PC-3 (cell line): ENCODE data around the gene KPNA2. TPM values are rescaled to one million over a fixed set of nuclear protein-coding genes. Genes with fewer than 3 reads are reported as not detected.

Source experiments
- ATAC-seq: fragments of 200-7000 bp; cut with Tn5 transposase; 2 replicates; pipeline ENCODE4 v1.9.1; 2020; ENCODE audit warnings: mild to moderate bottlenecking, moderate library complexity
- BruUV-seq: library from RNA; stranded (reverse); fragments of 400-500 nt; replicated peaks from 2 replicates; lab custom pipeline; 2021; lab: Mats Ljungman, UMichigan
- CTCF ChIA-PET: fragments of 300-600 bp; sonication (Branson Sonifier 250); formaldehyde crosslinking; loops from one replicate; lab custom pipeline; 2022; ENCODE audit warnings: antibody characterized with exemption; lab: Charles Lee
- POLR2A ChIA-PET: fragments of 300-600 bp; sonication (Branson Sonifier 250); formaldehyde crosslinking; loops from one replicate; lab custom pipeline; 2022; ENCODE audit warnings: antibody characterized with exemption; ENCODE audit not compliant: unreplicated experiment; lab: Charles Lee
- DNase-seq: peaks from one replicate; pipeline ENCODE4 v3.0.0-alpha.2; 2015
- H2AFZ ChIP-seq: fragments of 300-600 bp; sonication (generic); 2 replicates; pipeline ENCODE4 v1.6.0; 2016; ENCODE audit warnings: antibody characterized with exemption, low read length
- H3F3A ChIP-seq: fragments of 300-600 bp; sonication (generic); one replicate; pipeline ENCODE4 v1.6.0; 2017; ENCODE audit warnings: antibody characterized with exemption, low read length, control low read depth, mild to moderate bottlenecking; ENCODE audit not compliant: unreplicated experiment
- H3K27ac ChIP-seq: fragments of 300-600 bp; sonication (generic); 2 replicates; pipeline ENCODE4 v1.5.1; 2016; ENCODE audit warnings: mild to moderate bottlenecking, low read length
- H3K27me3 ChIP-seq: fragments of 300-600 bp; sonication (generic); 2 replicates; pipeline ENCODE4 v1.6.1; 2016; ENCODE audit warnings: low read length, mixed read lengths
- H3K36me3 ChIP-seq: fragments of 300-600 bp; sonication (generic); 2 replicates; pipeline ENCODE4 v1.6.1; 2016; ENCODE audit warnings: low read depth, mixed run types, low read length, mixed read lengths
- H3K4me1 ChIP-seq: fragments of 300-600 bp; sonication (generic); 2 replicates; pipeline ENCODE4 v1.5.1; 2016; ENCODE audit warnings: low read length; ENCODE audit not compliant: insufficient read depth
- H3K4me2 ChIP-seq: fragments of 300-600 bp; sonication (generic); 2 replicates; pipeline ENCODE4 v1.6.0; 2016; ENCODE audit warnings: low read length
- H3K4me3 ChIP-seq: fragments of 300-600 bp; sonication (generic); 2 replicates; pipeline ENCODE4 v1.5.1; 2016; ENCODE audit warnings: mild to moderate bottlenecking, low read length, mixed read lengths
- H3K79me2 ChIP-seq: fragments of 300-600 bp; sonication (generic); 2 replicates; pipeline ENCODE4 v1.6.1; 2017; ENCODE audit warnings: low read length, mixed read lengths
- H3K9ac ChIP-seq: fragments of 300-600 bp; sonication (generic); 2 replicates; pipeline ENCODE4 v1.6.0; 2016; ENCODE audit warnings: mild to moderate bottlenecking, low read length
- H3K9me2 ChIP-seq: fragments of 300-600 bp; sonication (generic); replicated peaks from 2 replicates; pipeline ENCODE4 v1.6.1; 2016; ENCODE audit warnings: mixed run types, low read length, mixed read lengths
- H3K9me3 ChIP-seq: fragments of 300-600 bp; sonication (generic); 2 replicates; pipeline ENCODE4 v1.6.1; 2016; ENCODE audit warnings: low read length, mixed read lengths
- H4K20me1 ChIP-seq: fragments of 300-600 bp; sonication (generic); 2 replicates; pipeline ENCODE4 v1.6.1; 2016; ENCODE audit warnings: low read length, mixed read lengths
- EZH2 ChIP-seq: fragments of 300-600 bp; sonication (generic); IDR thresholded peaks from one replicate; pipeline ENCODE4 v1.6.1; 2017; ENCODE audit warnings: antibody characterized with exemption, mild to moderate bottlenecking, low read length; ENCODE audit not compliant: unreplicated experiment
- EZH2phosphoT487 ChIP-seq: fragments of 300-600 bp; sonication (generic); IDR thresholded peaks from 2 replicates; pipeline ENCODE4 v1.6.1; 2018; ENCODE audit warnings: mild to moderate bottlenecking, antibody characterized with exemption, low read length, borderline replicate concordance
- intact Hi-C: fragments of 100-400 bp; cut with micrococcal nuclease; formaldehyde crosslinking; loops from 2 replicates; pipeline ENCODE4 v1.9.0; 2023
- total RNA-seq: library from RNA; depleted of rRNA; stranded (reverse); fragments of >200 nt; gene quantifications from 2 replicates; pipeline ENCODE4 v1.2.3, GENCODE V29; 2014
- TF ChIP-seq, protein P1 (sequence below): fragments of 300-600 bp; sonication (generic); conservative IDR thresholded peaks from 2 replicates; pipeline ENCODE4 v1.5.1; 2017; ENCODE audit warnings: antibody characterized with exemption, low read depth, mild to moderate bottlenecking, low read length

KPNA2 gene
- total RNA-seq, 1 experiment from 2014 or later: 288 TPM

DNA sequence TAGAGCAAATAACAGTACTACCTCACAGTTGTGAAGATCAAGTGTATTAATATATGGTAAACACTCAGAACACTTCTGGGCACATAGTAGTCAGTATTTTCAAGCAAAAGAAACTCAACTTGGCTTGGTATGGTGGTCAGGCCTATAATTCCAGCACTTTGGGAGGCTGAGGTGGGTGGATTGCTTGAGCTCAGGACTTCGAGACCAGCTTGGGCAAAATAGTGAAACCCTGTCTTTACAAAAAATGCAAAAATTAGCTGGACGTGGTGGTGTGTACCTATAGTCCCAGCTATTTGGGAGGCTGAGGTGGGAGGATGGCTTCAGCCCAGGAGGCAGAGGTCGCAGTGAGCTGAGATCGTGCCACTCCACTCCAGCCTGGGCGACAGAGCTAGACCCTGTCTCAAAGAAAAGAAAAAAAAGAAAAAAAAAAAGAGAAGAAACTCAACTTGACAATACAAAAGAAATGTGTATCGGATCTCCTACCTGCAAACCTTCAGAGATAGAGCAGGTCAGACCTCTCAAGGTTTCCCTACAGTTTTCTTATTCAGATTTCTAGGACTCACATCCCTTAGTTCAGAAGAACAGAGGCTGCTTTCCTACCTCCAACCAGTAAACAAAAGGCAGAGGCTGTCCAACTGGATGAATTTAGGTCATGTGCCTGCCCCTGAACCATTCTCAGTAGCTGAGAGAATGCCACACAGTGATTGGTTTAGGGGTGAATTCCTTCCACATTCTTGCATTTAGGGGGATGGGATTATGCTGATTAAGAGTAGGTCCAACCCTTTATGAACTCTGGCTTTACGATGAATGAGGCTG, 1.7 kb upstream of the KPNA2 start:
- Histone ChIP-seq H3K4me3 (no peak overlapping the region), H2AFZ (peak overlapping the region; percentile 38), H3K9me2 (no peaks in the 10 kb centered on the region), H3K79me2 (peaks cover 34% of the 10 kb centered on the region), H3K4me1 (peaks cover 24% of the 10 kb centered on the region), H3K9me3 (no peaks in the 10 kb centered on the region), H3K9ac (no peak overlapping the region), H3K36me3 (peaks cover 27% of the 10 kb centered on the region), H3K27me3 (no peaks in the 10 kb centered on the region), H3K4me2 (peak overlapping the region; percentile 71), H4K20me1 (peaks cover 29% of the 10 kb centered on the region), H3F3A (no peaks in the 10 kb centered on the region), H3K27ac (no peak overlapping the region)
- TF ChIP-seq EZH2 (no peak), EZH2phosphoT487 (no peak)
- TF ChIP-seq, protein P1, sequence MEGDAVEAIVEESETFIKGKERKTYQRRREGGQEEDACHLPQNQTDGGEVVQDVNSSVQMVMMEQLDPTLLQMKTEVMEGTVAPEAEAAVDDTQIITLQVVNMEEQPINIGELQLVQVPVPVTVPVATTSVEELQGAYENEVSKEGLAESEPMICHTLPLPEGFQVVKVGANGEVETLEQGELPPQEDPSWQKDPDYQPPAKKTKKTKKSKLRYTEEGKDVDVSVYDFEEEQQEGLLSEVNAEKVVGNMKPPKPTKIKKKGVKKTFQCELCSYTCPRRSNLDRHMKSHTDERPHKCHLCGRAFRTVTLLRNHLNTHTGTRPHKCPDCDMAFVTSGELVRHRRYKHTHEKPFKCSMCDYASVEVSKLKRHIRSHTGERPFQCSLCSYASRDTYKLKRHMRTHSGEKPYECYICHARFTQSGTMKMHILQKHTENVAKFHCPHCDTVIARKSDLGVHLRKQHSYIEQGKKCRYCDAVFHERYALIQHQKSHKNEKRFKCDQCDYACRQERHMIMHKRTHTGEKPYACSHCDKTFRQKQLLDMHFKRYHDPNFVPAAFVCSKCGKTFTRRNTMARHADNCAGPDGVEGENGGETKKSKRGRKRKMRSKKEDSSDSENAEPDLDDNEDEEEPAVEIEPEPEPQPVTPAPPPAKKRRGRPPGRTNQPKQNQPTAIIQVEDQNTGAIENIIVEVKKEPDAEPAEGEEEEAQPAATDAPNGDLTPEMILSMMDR: no peak
- CTCF ChIA-PET: interaction anchor here (0.5 kb wide), 1 partner anchor 601 kb away, joined by 3 read pairs; no protein-coding TSS in a partner anchor
- no TSS peak for BruUV-seq
- POLR2A ChIA-PET: no interaction called here
- intact Hi-C loops: no loop called here
- no peak for ATAC-seq
- peak; percentile 59 for DNase-seq

DNA sequence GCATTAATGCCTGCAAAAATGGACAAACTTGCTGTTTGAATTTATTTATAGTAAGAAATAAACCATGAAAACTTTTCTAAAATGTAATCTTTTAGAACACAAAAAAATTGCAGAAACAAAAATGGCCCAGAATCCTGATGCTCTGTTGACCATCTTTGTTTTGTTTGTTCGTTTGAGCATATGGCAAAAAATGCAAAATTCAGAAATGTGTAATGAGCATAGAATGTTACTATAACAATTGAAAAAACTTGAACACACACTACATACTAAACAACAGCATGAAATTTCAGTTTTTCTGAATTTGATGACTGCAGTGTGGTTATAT, 1.1 kb upstream of the KPNA2 start:
- Histone ChIP-seq H3K9me2 (no peaks in the 10 kb centered on the region), H4K20me1 (peaks cover 32% of the 10 kb centered on the region), H3K36me3 (peaks cover 33% of the 10 kb centered on the region), H3K9me3 (no peaks in the 10 kb centered on the region), H3K79me2 (peaks cover 40% of the 10 kb centered on the region), H2AFZ (peak overlapping the region; percentile 38), H3K4me3 (peak overlapping the region; percentile 45), H3K4me2 (peak overlapping the region; percentile 71), H3K27me3 (no peaks in the 10 kb centered on the region), H3K4me1 (peaks cover 24% of the 10 kb centered on the region), H3K9ac (no peak overlapping the region; the same call in 1 of the 2 replicates), H3K27ac (no peak overlapping the region), H3F3A (no peaks in the 10 kb centered on the region)
- ChIA-PET POLR2A (no interaction called here), CTCF (no interaction called here)
- intact Hi-C loops: no loop called here
- DNase-seq: no peak
- TF ChIP-seq EZH2: no peak
- TF ChIP-seq, protein P1: no peak
- no peak for TF ChIP-seq EZH2phosphoT487
- no peak for ATAC-seq
- BruUV-seq: no TSS peak

DNA sequence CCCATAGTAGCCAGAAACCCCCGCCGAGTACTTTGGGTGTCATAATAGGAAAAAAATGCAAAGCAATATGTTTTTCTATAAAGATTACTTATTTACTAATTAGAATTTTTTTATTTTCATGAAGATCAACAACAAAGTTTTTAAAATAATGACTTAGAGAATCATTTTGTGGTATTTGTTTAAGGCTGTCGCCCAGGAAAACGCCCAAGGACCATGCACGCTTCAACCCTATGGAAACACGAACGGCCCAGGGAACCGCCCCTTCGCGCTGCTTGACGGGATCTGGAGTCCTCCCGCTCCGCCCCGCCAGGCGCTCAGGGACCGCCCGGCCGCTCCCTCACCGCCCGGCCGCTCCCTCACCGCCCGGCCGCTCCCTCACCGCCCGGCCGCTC, 408 bp upstream of the KPNA2 start:
- no peaks in the 10 kb centered on the region for H3F3A ChIP-seq
- peaks cover 45% of the 10 kb centered on the region for H3K79me2 ChIP-seq
- no peaks in the 10 kb centered on the region for H3K27me3 ChIP-seq
- peak overlapping the region; percentile 71 for H3K4me2 ChIP-seq
- H4K20me1 ChIP-seq: peaks cover 34% of the 10 kb centered on the region
- peak; percentile 96 for ATAC-seq
- H3K4me3 ChIP-seq: peak overlapping the region; percentile 45
- no peaks in the 10 kb centered on the region for H3K9me2 ChIP-seq
- H3K9me3 ChIP-seq: no peaks in the 10 kb centered on the region
- intact Hi-C loops: loop anchor here (1.0 to 5.0 kb wide), 4 partner anchors 15 to 422 kb away; partner anchors contain the start of gene WIPI1
- no peak for DNase-seq
- POLR2A ChIA-PET: interaction anchor here (0.6 to 0.7 kb wide), 4 partner anchors 15 to 879 kb away, joined by 4 to 11 read pairs (median 6); no protein-coding TSS in a partner anchor
- H3K9ac ChIP-seq: peak overlapping the region; percentile 42; the same call in 1 of the 2 replicates
- CTCF ChIA-PET: interaction anchor here (0.6 kb wide), 1 partner anchor 211 kb away, joined by 4 read pairs; no protein-coding TSS in a partner anchor
- BruUV-seq: no TSS peak
- H3K36me3 ChIP-seq: peaks cover 36% of the 10 kb centered on the region
- peak overlapping the region; percentile 38 for H2AFZ ChIP-seq
- TF ChIP-seq EZH2phosphoT487 (no peak), EZH2 (no peak)
- no peak overlapping the region for H3K27ac ChIP-seq
- H3K4me1 ChIP-seq: peaks cover 24% of the 10 kb centered on the region
